GM18498 (cell line): Measurements from ENCODE around the gene INHBE.
"Not testable (repeated sequence)": the region's sequence is repeated elsewhere in the genome, so short reads cannot be mapped to it uniquely, and the experiment has no call there.

ENCODE experiments used
- ATAC-seq: cut with Tn5 transposase; IDR thresholded peaks from one replicate; pipeline ENCODE4 v1.9.1; 2021; ENCODE audit warnings: mild to moderate bottlenecking, moderate library complexity; ENCODE audit not compliant: unreplicated experiment

Gene INHBE

GRCh38 chr12:57491393-57492280, 36.5 kb downstream of the INHBE start:
- no peak for ATAC-seq

GRCh38 chr12:57495051-57495701, 40.1 kb downstream of the INHBE start:
- not testable (repeated sequence) for ATAC-seq

- no peak for ATAC-seq
Measured at GRCh38 chr12:57496822-57497221, 41.7 kb downstream of the INHBE start.

GRCh38 chr12:57497223-57498131, 42.4 kb downstream of the INHBE start:
- ATAC-seq: no peak

- ATAC-seq: no peak
Measured at GRCh38 chr12:57498132-57498502, 43.0 kb downstream of the INHBE start.

- ATAC-seq: no peak
Measured at GRCh38 chr12:57498571-57498970, 43.5 kb downstream of the INHBE start.

GRCh38 chr12:57500213-57500612, 45.1 kb downstream of the INHBE start:
- ATAC-seq: no peak

GRCh38 chr12:57502311-57502969, 47.3 kb downstream of the INHBE start:
- not testable (repeated sequence) for ATAC-seq

- not testable (repeated sequence) for ATAC-seq
Measured at GRCh38 chr12:57506541-57506940, 51.4 kb downstream of the INHBE start.
